Progenitor cell of endocrine pancreas (in vitro differentiated cells): ENCODE measurements around the gene CASTOR1. TPM values are rescaled to one million over a fixed set of nuclear protein-coding genes. Genes with fewer than 3 reads are reported as not detected.

Experiments
- DNase-seq: peaks from one replicate; pipeline ENCODE4 v3.0.0; 2021; ENCODE audit warnings: low spot score; ENCODE audit not compliant: unreplicated experiment
- H3K27ac Mint-ChIP-seq: 2 replicates; pipeline ENCODE4 v1.8.0; 2021; ENCODE audit warnings: mild to moderate bottlenecking, moderate library complexity, mixed read lengths
- H3K27me3 Mint-ChIP-seq: 2 replicates; pipeline ENCODE4 v1.8.0; 2021; ENCODE audit warnings: mixed read lengths
- H3K36me3 Mint-ChIP-seq: 2 replicates; pipeline ENCODE4 v1.8.0; 2022; ENCODE audit warnings: mixed read lengths; ENCODE audit not compliant: insufficient read depth
- H3K4me1 Mint-ChIP-seq: 2 replicates; pipeline ENCODE4 v1.8.0; 2021; ENCODE audit warnings: low read depth, mixed read lengths
- H3K4me3 Mint-ChIP-seq: 2 replicates; pipeline ENCODE4 v1.8.0; 2021; ENCODE audit warnings: low read depth, mild to moderate bottlenecking, moderate library complexity, mixed read lengths
- H3K9me3 Mint-ChIP-seq: 2 replicates; pipeline ENCODE4 v1.8.0; 2021; ENCODE audit warnings: low read depth, mixed read lengths
- CTCF ChIP-seq: fragments of 200-600 bp; sonication (generic); IDR thresholded peaks from one replicate; pipeline ENCODE4 v1.5.0; 2021; ENCODE audit warnings: antibody characterized with exemption, mild to moderate bottlenecking; ENCODE audit not compliant: unreplicated experiment
- total RNA-seq: library from RNA; stranded (reverse); gene quantifications from 2 replicates; pipeline ENCODE4 v1.2.1, GENCODE V29; 2021

The CASTOR1 gene
- total RNA-seq, 1 donor from 2014 or later, result 7.2 TPM

GRCh38 chr22:30305519-30305905 lies 16.2 kb upstream of the CASTOR1 start:
- no peak for TF ChIP-seq CTCF
- Mint-ChIP-seq H3K27ac (peak overlapping the region; percentile 18), H3K27me3 (no peaks in the 10 kb centered on the region), H3K4me1 (peaks cover 10% of the 10 kb centered on the region), H3K9me3 (no peaks in the 10 kb centered on the region), H3K36me3 (no peaks in the 10 kb centered on the region), H3K4me3 (no peak overlapping the region)
- DNase-seq, result no peak

- Mint-ChIP-seq H3K27me3 (no peaks in the 10 kb centered on the region), H3K27ac (no peak overlapping the region), H3K36me3 (no peaks in the 10 kb centered on the region), H3K9me3 (no peaks in the 10 kb centered on the region), H3K4me3 (no peak overlapping the region), H3K4me1 (peaks cover 8% of the 10 kb centered on the region)
- no peak for TF ChIP-seq CTCF
- no peak for DNase-seq
Measured at GRCh38 chr22:30304495-30305244, 15.4 kb upstream of the CASTOR1 start.

DNA sequence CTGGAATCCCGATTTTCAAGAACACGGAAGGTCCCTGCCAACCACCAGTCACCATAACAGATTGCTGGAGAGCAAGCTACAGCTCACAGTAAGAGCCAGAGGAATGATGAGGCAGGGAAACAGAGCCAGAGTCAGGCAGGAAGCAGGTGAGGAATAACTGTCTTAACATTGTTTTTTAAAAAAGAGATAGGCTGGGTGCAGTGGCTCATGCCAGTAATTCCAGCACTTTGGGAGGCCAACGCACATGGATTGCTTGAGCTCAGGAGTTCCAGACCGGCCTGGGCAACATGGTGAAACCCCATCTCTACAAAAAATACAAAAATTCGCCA lies 13.5 kb upstream of the CASTOR1 start:
- Mint-ChIP-seq H3K27ac (peak overlapping the region; percentile 7), H3K4me3 (no peak overlapping the region), H3K27me3 (no peaks in the 10 kb centered on the region), H3K9me3 (no peaks in the 10 kb centered on the region), H3K36me3 (no peaks in the 10 kb centered on the region), H3K4me1 (peaks cover 19% of the 10 kb centered on the region)
- no peak for DNase-seq
- TF ChIP-seq CTCF, result no peak

DNA sequence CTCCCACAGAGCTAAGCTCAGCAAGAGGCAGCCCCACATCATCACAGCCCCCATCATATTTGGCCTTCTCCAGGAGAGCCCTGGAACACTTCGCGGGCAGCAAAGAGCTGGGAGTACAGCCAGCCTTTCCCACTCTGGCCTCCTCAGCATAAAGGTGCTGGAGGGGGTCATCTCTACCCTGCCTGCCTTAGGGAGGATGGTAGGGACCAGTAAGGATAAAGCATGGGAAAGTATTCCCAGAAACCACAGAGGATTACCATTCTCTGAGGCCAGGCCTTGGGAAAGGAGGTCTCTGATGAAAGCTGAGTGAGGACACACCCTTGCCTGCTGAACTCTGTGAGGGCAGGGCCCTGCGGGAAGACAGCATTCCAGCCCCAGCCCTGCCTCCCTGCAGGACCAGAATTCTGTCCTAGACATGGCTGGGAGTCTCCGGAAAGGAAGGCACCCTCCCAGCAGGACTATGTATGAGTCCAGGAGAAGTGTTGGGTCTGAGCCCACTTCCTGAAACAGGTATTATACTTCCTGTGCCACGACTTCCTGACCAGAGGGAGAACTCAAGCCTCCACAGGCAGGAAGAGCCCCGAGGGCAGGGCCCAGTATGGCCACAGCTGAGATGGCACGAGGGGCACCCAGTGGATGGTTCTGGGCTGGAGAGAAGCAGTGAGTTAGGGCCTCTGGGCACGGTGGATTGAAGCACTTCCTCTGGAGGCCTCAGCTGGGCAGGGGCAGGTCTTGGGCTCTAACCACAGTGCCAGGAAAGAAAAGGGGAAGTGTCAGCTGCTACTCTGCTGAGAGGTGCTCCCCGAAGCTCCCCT lies 12.9 kb upstream of the CASTOR1 start:
- H3K36me3 Mint-ChIP-seq, result no peaks in the 10 kb centered on the region
- H3K27me3 Mint-ChIP-seq, result no peaks in the 10 kb centered on the region
- H3K4me1 Mint-ChIP-seq, result peaks cover 20% of the 10 kb centered on the region
- no peak for DNase-seq
- no peaks in the 10 kb centered on the region for H3K9me3 Mint-ChIP-seq
- TF ChIP-seq CTCF, result no peak
- H3K27ac Mint-ChIP-seq, result peak overlapping the region; percentile 7
- no peak overlapping the region for H3K4me3 Mint-ChIP-seq

DNA sequence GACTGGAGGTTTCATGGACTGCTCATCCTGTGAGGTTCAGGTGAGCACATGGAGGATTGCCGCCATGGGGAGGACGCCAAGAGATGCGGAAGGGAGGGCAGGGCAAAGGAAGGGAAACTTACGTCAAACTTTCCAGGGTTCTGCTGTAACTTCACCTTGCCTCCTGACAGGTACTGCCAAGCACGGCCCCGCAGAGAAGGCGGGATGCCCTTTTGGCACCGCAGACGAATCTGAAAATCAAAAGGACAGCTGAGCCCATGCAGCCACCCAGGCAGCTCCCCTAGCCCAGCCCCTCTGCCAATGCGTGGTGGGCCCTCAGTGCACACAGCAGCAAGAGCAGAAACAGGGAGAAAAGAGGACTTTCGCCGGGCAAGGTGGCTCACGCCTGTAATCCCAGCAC lies 10.0 kb upstream of the CASTOR1 start:
- H3K4me1 Mint-ChIP-seq, result peaks cover 13% of the 10 kb centered on the region
- peaks cover under 1% of the 10 kb centered on the region for H3K36me3 Mint-ChIP-seq
- no peaks in the 10 kb centered on the region for H3K27me3 Mint-ChIP-seq
- H3K9me3 Mint-ChIP-seq, result no peaks in the 10 kb centered on the region
- H3K4me3 Mint-ChIP-seq, result no peak overlapping the region
- H3K27ac Mint-ChIP-seq, result no peak overlapping the region
- DNase-seq, result no peak
- TF ChIP-seq CTCF, result no peak
